ENCODE results near the gene FAM83B.
"Not testable (repeated sequence)": the region's sequence is repeated elsewhere in the genome, so short reads cannot be mapped to it uniquely, and the experiment has no call there.

Gene FAM83B

DNA sequence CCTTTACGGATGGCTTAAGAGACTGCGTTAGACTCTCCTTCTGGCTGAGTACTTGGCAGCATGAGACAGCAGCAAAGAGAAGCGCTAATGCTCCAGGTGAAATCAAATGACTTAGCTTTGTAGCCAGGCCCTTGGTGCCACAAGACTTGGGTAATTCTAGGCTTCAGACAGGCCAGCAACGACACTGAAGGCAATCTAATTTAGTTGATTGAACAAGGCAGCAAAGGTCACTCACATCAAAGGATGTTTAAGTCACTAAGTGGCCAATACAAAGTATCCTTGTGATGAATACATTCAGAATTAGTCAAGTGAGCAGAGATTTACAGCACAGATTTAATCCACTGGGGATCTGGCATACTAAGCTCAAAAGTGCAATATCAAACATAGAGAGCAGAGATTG is 113.2 kb downstream of the FAM83B start:
- H3K4me3 ChIP-seq (replicated peaks; ENCODE audit: low read depth, low read length), result no peak overlapping the region
- no peak for DNase-seq (ENCODE audit: low read depth)
- TF ChIP-seq, protein P1, sequence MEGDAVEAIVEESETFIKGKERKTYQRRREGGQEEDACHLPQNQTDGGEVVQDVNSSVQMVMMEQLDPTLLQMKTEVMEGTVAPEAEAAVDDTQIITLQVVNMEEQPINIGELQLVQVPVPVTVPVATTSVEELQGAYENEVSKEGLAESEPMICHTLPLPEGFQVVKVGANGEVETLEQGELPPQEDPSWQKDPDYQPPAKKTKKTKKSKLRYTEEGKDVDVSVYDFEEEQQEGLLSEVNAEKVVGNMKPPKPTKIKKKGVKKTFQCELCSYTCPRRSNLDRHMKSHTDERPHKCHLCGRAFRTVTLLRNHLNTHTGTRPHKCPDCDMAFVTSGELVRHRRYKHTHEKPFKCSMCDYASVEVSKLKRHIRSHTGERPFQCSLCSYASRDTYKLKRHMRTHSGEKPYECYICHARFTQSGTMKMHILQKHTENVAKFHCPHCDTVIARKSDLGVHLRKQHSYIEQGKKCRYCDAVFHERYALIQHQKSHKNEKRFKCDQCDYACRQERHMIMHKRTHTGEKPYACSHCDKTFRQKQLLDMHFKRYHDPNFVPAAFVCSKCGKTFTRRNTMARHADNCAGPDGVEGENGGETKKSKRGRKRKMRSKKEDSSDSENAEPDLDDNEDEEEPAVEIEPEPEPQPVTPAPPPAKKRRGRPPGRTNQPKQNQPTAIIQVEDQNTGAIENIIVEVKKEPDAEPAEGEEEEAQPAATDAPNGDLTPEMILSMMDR (IDR thresholded peaks at IDR 0.05; ENCODE audit: low read length, missing control alignments), result no peak

DNA sequence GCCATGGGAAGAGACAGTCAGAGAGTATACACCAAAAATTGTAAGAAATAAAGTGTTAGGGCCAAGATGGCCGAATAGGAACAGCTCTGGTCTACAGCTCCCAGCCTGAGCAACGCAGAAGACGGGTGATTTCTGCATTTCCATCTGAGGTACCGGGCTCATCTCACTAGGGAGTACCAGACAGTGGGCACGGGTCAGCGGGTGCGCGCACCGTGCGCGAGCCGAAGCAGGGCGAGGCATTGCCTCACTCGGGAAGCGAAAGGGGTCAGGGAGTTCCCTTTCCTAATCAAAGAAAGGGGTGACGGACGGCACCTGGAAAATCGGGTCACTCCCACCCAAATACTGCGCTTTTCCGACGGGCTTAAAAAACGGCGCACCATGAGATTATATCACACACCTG is 114.8 kb downstream of the FAM83B start:
- DNase-seq (ENCODE audit: low read depth); H3K4me3 ChIP-seq (replicated peaks; ENCODE audit: low read depth, low read length): not testable (repeated sequence)

DNA sequence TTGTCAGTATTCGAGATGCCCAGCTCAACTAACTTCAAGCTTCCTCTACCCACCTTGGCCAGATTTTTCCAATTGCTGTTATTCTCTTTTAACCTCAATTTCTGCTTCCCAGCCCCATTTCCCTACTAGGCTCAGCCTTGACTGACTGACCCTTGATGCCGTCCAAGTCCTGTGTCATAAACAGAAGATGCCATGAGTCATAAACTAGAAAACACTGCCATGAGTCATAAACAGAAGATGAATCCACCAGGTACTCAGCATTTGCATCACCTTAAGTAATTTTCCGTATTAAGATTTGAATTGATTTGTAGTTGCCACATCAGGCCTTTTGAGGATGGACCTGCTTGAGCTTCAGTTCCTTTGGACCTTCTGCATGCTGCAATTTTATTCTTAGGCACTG is 123.8 kb downstream of the FAM83B start:
- no peak for DNase-seq (ENCODE audit: low read depth)
- TF ChIP-seq, protein P1 (IDR thresholded peaks at IDR 0.05; ENCODE audit: low read length, missing control alignments), result no peak
- H3K4me3 ChIP-seq (replicated peaks; ENCODE audit: low read depth, low read length), result no peak overlapping the region

DNA sequence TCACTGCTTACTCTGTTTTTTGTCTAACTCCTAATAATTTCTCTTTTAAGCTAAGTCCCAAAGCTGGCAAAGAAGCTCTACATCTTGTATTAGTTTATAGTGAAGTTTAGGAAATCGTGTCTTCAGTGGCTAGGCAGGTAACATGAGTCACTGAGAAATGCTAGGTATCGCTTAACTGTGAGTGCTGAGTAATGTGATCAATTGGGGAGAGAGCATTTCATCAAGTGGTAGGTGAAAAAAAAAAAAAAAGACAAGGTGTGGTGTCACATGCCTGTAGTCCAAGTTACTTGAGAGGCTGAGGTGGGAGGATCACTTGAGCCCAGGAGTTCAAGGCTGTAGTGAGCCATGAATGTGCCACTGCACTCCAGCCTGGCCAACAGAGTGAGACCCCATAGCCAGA is 125.3 kb downstream of the FAM83B start:
- no peak overlapping the region for H3K4me3 ChIP-seq (replicated peaks; ENCODE audit: low read depth, low read length)
- TF ChIP-seq, protein P1 (IDR thresholded peaks at IDR 0.05; ENCODE audit: low read length, missing control alignments), result no peak
- DNase-seq (ENCODE audit: low read depth), result no peak

DNA sequence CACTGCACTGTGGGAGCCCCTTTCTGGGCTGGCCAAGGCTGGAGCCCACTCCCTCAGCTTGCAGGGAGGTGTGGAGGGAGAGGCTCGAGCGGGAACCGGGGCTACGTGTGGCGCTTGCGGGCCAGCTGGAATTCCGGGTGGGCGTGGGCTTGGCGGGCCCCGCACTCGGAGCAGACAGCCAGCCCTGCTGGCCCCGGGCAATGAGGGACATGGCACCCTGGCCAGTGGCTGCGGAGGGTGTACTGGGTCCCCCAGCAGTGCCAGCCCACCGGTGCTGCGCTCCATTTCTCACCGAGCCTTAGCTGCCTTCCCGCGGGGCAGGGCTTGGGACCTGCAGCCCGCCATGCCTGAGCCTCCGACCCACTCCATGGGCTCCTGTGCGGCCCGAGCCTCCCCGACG is 132.6 kb downstream of the FAM83B start:
- not testable (repeated sequence) for DNase-seq (ENCODE audit: low read depth); H3K4me3 ChIP-seq (replicated peaks; ENCODE audit: low read depth, low read length)

DNA sequence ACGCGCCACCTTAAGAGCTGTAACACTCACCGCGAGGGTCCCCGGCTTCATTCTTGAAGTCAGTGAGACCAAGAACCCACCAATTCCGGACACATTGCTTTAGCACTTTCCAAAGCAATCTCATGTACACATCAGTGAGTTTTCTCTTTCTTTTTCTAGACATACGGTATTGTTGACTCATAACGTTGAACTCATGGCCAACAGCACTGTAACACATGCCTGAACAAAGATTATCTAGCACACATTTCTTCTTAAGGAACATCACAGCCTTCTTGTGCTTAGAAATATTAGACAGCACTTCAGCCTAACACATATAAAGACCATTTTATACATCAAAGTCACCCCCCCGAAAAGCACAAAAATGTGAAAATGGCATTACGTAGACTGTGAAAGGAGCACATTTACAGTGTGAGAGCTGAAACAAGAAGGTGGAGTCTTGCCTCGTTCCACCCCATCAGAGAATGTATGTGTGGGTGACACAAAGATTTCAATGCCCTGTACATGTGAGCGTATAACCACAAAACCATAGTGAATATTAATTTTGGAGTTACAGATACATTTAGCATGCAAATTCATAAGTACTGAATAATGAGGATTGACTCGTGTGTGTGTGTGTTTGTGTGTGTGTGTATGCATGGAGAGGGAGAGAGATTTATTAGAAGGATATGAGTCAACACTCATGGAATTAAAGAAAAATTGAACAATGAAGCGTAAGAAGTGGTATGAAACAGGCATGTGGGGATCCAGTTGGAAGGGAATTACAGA is 134.1 kb downstream of the FAM83B start:
- TF ChIP-seq, protein P1 (IDR thresholded peaks at IDR 0.05; ENCODE audit: low read length, missing control alignments), result no peak

DNA sequence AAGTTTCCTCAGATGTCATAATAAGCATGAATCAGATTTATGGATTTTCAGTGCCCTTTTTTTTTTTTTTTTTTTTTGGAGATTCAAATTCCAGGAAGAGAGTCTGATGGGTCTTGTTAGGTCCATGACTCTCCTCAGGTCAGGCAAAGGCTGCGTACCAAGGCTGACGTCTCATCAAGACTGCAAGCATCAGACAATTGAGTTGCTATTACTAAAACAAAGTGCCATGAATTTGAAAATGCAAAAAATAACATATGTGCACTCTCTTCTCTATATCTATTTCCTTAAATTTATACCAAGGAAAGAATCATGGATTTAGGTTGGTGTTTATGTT is 134.7 kb downstream of the FAM83B start:
- no peak overlapping the region for H3K4me3 ChIP-seq (replicated peaks; ENCODE audit: low read depth, low read length)
- TF ChIP-seq, protein P1 (IDR thresholded peaks at IDR 0.05; ENCODE audit: low read length, missing control alignments), result no peak

More for the DNA sequence above, 134.1 kb downstream of the FAM83B start:
- DNase-seq (ENCODE audit: low read depth), result no peak
- no peak overlapping the region for H3K4me3 ChIP-seq (replicated peaks; ENCODE audit: low read depth, low read length)

DNA sequence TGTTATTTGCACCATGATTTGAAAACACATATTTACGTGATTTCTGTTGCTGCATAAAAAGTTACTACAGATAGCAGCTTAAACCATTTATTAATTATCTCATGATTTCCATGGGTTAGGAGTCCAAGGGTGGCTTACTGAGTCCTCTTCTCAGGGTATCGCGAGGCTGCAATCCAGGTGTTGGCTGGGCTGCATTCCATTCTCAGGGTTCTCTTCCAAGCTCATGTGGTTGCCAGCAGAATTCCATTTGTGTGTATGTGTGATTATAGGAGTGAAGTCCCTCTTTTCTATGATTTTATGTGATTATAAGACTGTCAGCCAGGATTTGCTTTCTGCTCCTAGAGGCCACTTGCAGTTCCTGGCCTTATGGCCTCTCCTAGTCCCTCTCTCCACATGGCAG is 135.1 kb downstream of the FAM83B start:
- no peak overlapping the region for H3K4me3 ChIP-seq (replicated peaks; ENCODE audit: low read depth, low read length)
- TF ChIP-seq, protein P1 (IDR thresholded peaks at IDR 0.05; ENCODE audit: low read length, missing control alignments), result no peak
- no peak for DNase-seq (ENCODE audit: low read depth)

More for the DNA sequence above, 134.7 kb downstream of the FAM83B start:
- DNase-seq (ENCODE audit: low read depth), result no peak
